Measurements from ENCODE around the gene OTC.

The OTC gene

DNA sequence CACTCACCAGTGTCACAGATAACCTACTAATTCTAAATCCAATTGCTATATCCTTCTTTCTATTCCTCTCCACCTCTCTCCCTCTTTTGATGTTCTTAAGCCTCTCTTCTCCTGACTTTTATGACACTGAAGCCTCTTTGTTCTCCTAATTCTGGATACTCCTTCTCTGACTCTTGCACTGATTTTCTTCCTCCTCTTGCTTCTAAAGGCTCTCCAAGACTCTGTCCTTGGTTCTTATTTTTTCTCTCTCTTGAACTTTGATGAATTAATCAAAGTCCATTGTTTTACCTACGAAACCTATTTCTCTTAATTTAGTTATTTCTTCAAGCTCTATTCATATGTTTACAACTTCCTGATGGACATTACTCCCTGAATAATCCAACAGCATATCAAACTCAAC is 113.3 kb downstream of the OTC start:
- DNase-seq (ENCODE audit: low read depth in 1 of 2, low spot score in 1 of 2) = no peak

DNA sequence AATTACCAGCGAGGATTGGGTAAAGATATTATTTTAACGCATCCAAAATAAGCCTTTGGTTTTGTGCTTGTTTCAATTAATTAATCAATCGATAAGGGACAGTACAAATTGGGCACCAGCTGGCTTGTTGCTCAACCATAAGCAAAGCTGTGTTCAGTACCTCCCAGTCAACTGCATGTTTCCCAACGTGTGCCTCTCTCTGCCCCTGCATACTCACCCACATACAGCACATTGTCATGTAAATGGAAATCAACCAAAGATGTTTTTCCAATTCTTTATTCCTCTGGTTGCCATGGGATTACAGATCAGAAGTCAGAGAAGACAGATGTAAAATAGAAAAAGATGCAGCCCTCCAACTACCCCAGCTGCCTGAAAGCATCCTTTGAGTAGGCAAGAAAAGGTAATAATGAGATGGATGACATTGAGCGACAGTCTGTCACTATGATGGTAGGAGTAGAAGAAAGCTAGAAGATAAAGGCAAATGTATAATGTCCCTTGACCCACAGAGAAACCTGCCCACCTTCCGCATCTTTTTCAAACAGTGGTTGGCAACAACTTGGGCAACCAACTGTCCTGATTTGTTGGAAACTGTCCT is 116.3 kb downstream of the OTC start:
- no peak for DNase-seq (ENCODE audit: low read depth in 1 of 2, low spot score in 1 of 2)
